ENCODE results near the gene PDIA5.
A peak's percentile ranks its signal among the peaks of the same experiment; 100 is the strongest.

The PDIA5 gene

GRCh38 chr3:123186695-123187094 is 119.9 kb downstream of the PDIA5 start:
- no peak for DNase-seq (ENCODE audit: low read depth)
- H3K4me3 ChIP-seq (ENCODE audit: control insufficient read depth, low read depth, low read length), result no peak overlapping the region
- TF ChIP-seq, protein P1, sequence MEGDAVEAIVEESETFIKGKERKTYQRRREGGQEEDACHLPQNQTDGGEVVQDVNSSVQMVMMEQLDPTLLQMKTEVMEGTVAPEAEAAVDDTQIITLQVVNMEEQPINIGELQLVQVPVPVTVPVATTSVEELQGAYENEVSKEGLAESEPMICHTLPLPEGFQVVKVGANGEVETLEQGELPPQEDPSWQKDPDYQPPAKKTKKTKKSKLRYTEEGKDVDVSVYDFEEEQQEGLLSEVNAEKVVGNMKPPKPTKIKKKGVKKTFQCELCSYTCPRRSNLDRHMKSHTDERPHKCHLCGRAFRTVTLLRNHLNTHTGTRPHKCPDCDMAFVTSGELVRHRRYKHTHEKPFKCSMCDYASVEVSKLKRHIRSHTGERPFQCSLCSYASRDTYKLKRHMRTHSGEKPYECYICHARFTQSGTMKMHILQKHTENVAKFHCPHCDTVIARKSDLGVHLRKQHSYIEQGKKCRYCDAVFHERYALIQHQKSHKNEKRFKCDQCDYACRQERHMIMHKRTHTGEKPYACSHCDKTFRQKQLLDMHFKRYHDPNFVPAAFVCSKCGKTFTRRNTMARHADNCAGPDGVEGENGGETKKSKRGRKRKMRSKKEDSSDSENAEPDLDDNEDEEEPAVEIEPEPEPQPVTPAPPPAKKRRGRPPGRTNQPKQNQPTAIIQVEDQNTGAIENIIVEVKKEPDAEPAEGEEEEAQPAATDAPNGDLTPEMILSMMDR (IDR thresholded peaks at IDR 0.05; ENCODE audit: control insufficient read depth, insufficient read depth, low read depth, low read length, missing control alignments), result no peak

- DNase-seq (ENCODE audit: low read depth), result no peak
- TF ChIP-seq, protein P1 (IDR thresholded peaks at IDR 0.05; ENCODE audit: control insufficient read depth, insufficient read depth, low read depth, low read length, missing control alignments), result no peak
- no peak overlapping the region for H3K4me3 ChIP-seq (ENCODE audit: control insufficient read depth, low read depth, low read length)
Observed at GRCh38 chr3:123188058-123188457, 121.2 kb downstream of the PDIA5 start.

- H3K4me3 ChIP-seq (ENCODE audit: control insufficient read depth, low read depth, low read length), result no peak overlapping the region
- DNase-seq (ENCODE audit: low read depth), result no peak
- TF ChIP-seq, protein P1 (IDR thresholded peaks at IDR 0.05; ENCODE audit: control insufficient read depth, insufficient read depth, low read depth, low read length, missing control alignments), result no peak
Observed at GRCh38 chr3:123193448-123194101, 126.8 kb downstream of the PDIA5 start.

DNA sequence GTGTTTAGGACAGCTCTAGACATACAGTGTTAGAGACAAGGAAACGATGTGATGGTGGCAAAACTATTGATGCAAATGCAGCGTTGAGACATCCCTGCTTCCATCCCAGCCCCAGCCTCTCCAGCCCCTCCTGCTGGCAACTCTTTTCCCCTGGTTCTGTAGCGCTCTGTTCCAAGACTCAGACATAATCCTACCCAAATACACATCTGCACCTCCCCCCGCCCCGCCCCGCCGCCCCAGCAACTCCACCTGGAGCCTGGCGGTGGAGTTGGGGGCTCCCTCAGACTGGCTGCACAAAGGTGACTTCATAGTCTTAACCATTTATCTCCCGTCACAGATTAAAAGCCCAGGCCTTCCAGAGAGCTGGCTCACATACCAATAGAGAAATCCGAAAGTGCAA is 127.7 kb downstream of the PDIA5 start:
- no peak for DNase-seq (ENCODE audit: low read depth)
- TF ChIP-seq, protein P1 (IDR thresholded peaks at IDR 0.05; ENCODE audit: control insufficient read depth, insufficient read depth, low read depth, low read length, missing control alignments), result peak; percentile 31
- H3K4me3 ChIP-seq (ENCODE audit: control insufficient read depth, low read depth, low read length), result no peak overlapping the region

GRCh38 chr3:123198372-123198771 is 131.5 kb downstream of the PDIA5 start:
- no peak overlapping the region for H3K4me3 ChIP-seq (ENCODE audit: control insufficient read depth, low read depth, low read length)
- TF ChIP-seq, protein P1 (IDR thresholded peaks at IDR 0.05; ENCODE audit: control insufficient read depth, insufficient read depth, low read depth, low read length, missing control alignments), result no peak
- DNase-seq (ENCODE audit: low read depth), result no peak

DNA sequence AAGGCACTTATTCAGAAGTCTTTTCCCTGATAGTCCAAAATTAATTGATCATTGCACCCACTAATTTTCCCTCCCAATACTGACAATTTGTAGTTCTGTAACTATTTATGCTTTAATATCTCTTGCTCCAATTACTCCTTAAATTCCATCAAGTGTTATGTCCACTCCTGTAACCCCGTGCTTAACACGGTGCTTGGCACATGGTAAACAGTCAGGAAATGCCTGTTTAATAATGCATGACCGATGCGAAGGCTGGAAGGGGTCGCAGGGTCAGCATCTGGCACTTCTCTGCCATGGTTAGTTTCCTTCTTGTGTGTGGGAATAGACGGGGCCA is 134.4 kb downstream of the PDIA5 start:
- TF ChIP-seq, protein P1 (IDR thresholded peaks at IDR 0.05; ENCODE audit: control insufficient read depth, insufficient read depth, low read depth, low read length, missing control alignments), result no peak
- peak overlapping the region; percentile 100 for H3K4me3 ChIP-seq (ENCODE audit: control insufficient read depth, low read depth, low read length)
- DNase-seq (ENCODE audit: low read depth), result no peak

Data from AG09309 (cell line).